Activated CD4-positive, alpha-beta T cell treated with anti-CD3 and anti-CD28 coated beads, Interleukin-2, amount 10 ng/mL, durations not matched to agents 7 days and 5 days (primary cell): ENCODE data around the gene SALL3. TPM values are rescaled to one million over a fixed set of nuclear protein-coding genes. Genes with fewer than 3 reads are reported as not detected.

Experiments
- CTCF ChIA-PET: fragments of 350-600 bp; sonication (Branson Sonifier 250); formaldehyde crosslinking; loops from one replicate; lab custom pipeline; 2021; ENCODE audit warnings: antibody characterized with exemption; lab: Charles Lee
- POLR2A ChIA-PET: fragments of 350-600 bp; sonication (Branson Sonifier 250); formaldehyde crosslinking; loops from one replicate; lab custom pipeline; 2021; ENCODE audit warnings: antibody characterized with exemption; lab: Charles Lee
- DNase-seq: peaks from one replicate; pipeline ENCODE4 v3.0.0-alpha.2; 2020
- H3K27ac Mint-ChIP-seq: one replicate; pipeline ENCODE4 v1.8.0; 2021; ENCODE audit warnings: mild to moderate bottlenecking, moderate library complexity, mixed read lengths
- H3K27me3 Mint-ChIP-seq: one replicate; pipeline ENCODE4 v1.8.0; 2021; ENCODE audit warnings: mixed read lengths
- H3K36me3 Mint-ChIP-seq: one replicate; pipeline ENCODE4 v1.8.0; 2021; ENCODE audit warnings: low read depth, mixed read lengths
- H3K4me1 Mint-ChIP-seq: one replicate; pipeline ENCODE4 v1.8.0; 2021; ENCODE audit warnings: mixed read lengths
- H3K4me3 Mint-ChIP-seq: one replicate; pipeline ENCODE4 v1.8.0; 2021; ENCODE audit warnings: mild to moderate bottlenecking, moderate library complexity, mixed read lengths
- H3K9me3 Mint-ChIP-seq: one replicate; pipeline ENCODE4 v1.8.0; 2021; ENCODE audit warnings: mixed read lengths
- total RNA-seq, 2 experiments: library from RNA; stranded (reverse); gene quantifications; one replicate each; pipeline ENCODE4 v1.2.3, GENCODE V29; 2021

The SALL3 gene
- total RNA-seq, 2 experiments from 2014 or later, result not detected

DNA sequence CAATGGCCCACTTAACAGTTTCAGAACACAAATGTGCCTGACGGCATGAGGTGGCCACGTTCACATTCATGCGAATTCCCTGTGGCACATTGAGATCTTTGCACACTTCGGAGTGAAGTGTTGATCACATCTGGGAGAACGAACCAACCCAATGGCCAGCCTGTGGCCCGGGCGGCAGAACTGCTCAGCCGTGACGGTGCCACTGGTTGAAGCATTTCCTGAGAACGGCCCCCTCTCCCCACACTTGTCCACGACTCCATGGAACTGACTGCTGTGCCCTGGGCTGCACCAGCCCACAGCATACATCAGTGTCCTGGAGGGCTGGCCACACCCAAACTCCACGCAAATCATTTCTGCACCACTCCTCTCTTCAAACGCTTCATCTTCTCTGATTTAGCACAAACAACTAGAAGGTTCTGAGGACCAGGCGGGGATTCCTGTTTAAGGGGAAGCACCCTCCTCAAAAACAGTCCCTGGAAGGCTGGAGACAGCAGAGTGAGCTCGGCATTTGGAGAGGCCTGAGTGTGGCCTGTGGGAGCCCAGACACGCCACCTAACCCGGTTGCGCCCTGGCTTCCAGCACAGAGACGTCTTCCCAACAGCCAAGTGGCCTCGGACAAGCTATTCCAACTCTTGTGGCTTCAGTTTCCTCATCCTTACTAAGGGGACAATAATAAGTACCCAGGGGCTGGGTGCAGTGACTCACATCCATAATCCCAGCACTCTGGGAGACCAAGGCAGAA lies 9.9 kb upstream of the SALL3 start:
- peaks cover 28% of the 10 kb centered on the region for H3K27me3 Mint-ChIP-seq
- DNase-seq, result no peak
- H3K27ac Mint-ChIP-seq, result no peak overlapping the region
- no peak overlapping the region for H3K4me3 Mint-ChIP-seq
- peaks cover under 1% of the 10 kb centered on the region for H3K36me3 Mint-ChIP-seq
- ChIA-PET CTCF (no interaction called here), POLR2A (no interaction called here)
- H3K4me1 Mint-ChIP-seq, result peaks cover 1% of the 10 kb centered on the region
- H3K9me3 Mint-ChIP-seq, result no peaks in the 10 kb centered on the region

DNA sequence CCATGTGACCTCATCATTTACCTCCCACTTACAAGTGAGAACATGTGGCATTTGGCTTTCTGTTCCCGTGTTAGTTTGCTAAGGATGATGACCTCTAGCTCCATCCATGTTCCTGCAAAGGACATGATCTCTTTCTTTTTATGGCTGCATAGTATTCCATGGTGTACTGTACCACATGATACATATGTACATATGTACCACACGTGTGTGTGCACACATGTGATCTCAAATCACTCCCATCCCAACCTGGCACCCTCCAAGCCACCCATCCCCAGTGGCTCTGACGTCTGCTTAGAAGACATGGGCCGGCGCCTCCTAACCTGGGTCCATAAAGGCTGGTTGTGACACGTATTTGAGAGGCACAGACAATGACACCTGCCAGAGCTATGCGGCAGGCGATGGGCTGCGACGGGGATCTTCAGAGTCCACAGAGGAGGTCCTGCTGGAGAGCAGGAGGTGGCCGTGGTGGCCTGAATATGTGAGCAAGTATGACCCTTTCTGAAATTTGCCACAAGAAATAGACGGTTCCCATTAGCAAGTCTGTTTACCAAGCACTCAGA lies 8.8 kb upstream of the SALL3 start:
- POLR2A ChIA-PET, result no interaction called here
- no peak for DNase-seq
- peaks cover 3% of the 10 kb centered on the region for H3K4me1 Mint-ChIP-seq
- H3K27me3 Mint-ChIP-seq, result peaks cover 39% of the 10 kb centered on the region
- H3K9me3 Mint-ChIP-seq, result no peaks in the 10 kb centered on the region
- peaks cover 3% of the 10 kb centered on the region for H3K36me3 Mint-ChIP-seq
- CTCF ChIA-PET, result no interaction called here
- H3K4me3 Mint-ChIP-seq, result no peak overlapping the region
- no peak overlapping the region for H3K27ac Mint-ChIP-seq

DNA sequence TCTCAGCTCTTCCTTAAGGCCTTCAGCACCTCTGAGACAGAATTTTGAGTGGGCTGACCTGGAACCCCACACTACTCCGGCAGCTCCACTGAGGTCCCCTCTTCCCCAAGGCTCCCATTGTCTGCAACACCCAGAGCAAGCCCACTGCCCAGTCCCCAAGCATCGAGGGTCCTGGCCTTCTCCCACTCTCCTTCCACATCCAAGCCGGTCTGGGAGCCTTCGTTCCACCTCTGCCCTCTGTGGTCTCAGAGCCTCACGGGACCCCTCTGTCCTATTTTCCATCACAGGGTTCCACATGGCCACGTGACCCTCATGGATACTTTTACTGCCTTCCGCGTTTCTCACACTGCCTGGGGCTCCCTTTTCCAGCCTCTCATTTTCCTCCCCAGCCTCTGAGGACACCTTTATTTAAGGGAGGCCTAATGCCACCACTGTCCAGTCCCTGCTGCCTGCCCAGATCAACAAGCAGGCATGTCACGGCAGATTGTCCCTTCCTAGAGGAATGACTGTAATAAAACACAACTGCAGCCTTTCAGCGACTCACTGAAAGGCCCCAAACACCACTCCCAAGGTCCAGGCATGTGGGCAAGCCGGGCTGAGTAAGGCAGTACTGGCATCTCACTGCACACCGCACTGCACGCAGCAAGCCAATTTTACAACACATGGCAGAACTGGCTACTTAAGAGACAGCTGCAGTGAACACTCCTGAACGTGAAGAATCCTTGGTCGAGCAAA lies 7.9 kb upstream of the SALL3 start:
- H3K4me1 Mint-ChIP-seq, result peaks cover 3% of the 10 kb centered on the region
- no peak for DNase-seq
- H3K9me3 Mint-ChIP-seq, result no peaks in the 10 kb centered on the region
- POLR2A ChIA-PET, result no interaction called here
- no peak overlapping the region for H3K27ac Mint-ChIP-seq
- CTCF ChIA-PET, result interaction anchor here (1.3 kb wide), 1 partner anchor 15 kb away, joined by 3 read pairs; no protein-coding TSS in a partner anchor
- peaks cover 3% of the 10 kb centered on the region for H3K36me3 Mint-ChIP-seq
- peaks cover 48% of the 10 kb centered on the region for H3K27me3 Mint-ChIP-seq
- no peak overlapping the region for H3K4me3 Mint-ChIP-seq

DNA sequence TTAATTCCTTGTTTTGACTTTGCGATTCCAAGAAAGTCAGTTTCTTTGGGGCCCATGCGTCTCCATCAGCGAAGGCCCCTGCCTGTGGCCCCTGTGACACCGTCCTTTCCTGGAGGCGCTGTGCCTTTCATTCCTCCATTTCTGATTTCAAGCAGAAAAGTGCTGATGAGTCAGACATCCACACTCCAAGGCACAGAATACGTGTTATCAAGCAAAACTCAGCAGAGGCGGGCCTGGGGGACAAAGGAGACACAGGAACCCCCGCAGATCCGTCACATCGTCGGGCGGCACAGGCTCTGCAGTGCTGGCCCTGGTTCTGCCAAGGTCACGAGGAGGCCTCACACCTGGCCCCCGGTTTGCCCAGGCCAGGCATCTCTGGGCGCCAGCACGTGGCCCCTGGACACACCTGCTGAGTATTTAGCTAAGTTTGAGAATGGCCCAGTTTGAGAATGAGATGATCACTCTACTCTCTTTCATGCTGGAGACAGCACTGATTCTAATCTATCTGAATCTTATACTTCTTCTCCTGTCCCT lies 7.2 kb upstream of the SALL3 start:
- Mint-ChIP-seq H3K36me3 (peaks cover 5% of the 10 kb centered on the region), H3K27me3 (peaks cover 55% of the 10 kb centered on the region), H3K27ac (no peak overlapping the region), H3K4me3 (no peak overlapping the region), H3K4me1 (peaks cover 7% of the 10 kb centered on the region), H3K9me3 (no peaks in the 10 kb centered on the region)
- CTCF ChIA-PET, result interaction anchor here (1.3 kb wide), 1 partner anchor 14 kb away, joined by 3 read pairs; no protein-coding TSS in a partner anchor
- POLR2A ChIA-PET, result no interaction called here
- DNase-seq, result no peak

DNA sequence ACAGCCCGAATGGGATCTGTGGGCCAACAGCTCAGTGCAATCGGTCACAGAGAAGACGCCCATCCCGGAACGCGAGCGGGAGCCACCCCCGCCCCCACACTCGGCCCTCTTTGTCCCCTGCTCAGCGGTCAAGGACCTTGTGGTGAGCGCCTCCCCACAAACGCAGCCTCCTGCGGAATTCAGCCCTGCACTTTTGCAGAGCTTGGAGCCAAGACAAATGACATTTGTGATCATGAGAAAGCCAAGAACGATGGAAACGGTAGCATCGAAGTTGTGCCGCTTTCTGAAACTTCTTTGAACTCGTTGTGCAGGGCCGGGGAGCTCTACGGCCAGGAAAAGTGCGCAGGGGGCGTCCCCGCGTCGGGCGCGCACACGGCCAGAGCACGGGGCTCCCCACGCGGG lies 6.7 kb upstream of the SALL3 start:
- CTCF ChIA-PET, result interaction anchor here (1.3 kb wide), 1 partner anchor 13 kb away, joined by 3 read pairs; no protein-coding TSS in a partner anchor
- no peaks in the 10 kb centered on the region for H3K9me3 Mint-ChIP-seq
- POLR2A ChIA-PET, result no interaction called here
- peaks cover 58% of the 10 kb centered on the region for H3K27me3 Mint-ChIP-seq
- DNase-seq, result no peak
- peaks cover 5% of the 10 kb centered on the region for H3K36me3 Mint-ChIP-seq
- H3K27ac Mint-ChIP-seq, result no peak overlapping the region
- no peak overlapping the region for H3K4me3 Mint-ChIP-seq
- H3K4me1 Mint-ChIP-seq, result peaks cover 8% of the 10 kb centered on the region

DNA sequence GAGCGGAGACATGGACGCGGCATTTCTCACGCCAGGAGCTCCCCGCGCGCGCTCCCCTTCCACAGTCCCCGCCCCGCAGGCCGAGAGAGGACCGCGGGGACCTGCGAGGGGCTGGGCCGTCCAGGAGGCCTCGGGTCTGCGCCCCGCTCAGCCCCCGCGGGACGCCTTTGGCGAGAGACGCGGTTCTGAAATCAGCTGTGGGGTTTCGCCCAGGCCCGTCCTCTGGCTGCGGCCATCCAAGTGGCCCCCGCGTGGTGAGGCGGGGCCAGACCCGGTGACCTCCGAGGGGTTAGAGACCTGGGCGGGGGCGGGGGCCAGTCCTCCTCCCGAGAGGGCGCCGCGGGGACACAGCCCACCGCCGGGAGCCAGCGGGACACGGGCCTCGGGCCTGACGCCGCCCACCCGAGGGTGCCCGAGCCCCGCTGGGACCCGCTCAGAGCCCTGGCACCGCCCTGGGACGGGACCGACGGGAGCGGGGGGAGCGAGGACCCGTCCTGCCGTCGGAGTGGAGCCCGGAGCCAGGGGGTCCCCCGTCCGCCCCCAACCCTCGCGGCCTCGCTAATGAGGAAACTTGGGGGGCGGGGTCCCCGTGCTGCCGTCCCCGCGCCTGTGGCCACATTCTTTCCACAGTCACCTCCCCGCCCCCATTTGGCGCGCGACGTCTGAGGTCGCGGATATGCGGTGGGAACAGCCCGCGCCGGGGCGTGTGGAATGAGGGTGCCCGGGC lies 6.1 kb upstream of the SALL3 start:
- DNase-seq, result no peak
- Mint-ChIP-seq H3K36me3 (peaks cover 5% of the 10 kb centered on the region), H3K27me3 (peaks cover 59% of the 10 kb centered on the region), H3K4me3 (no peak overlapping the region), H3K4me1 (peaks cover 10% of the 10 kb centered on the region), H3K9me3 (no peaks in the 10 kb centered on the region), H3K27ac (no peak overlapping the region)
- ChIA-PET CTCF (interaction anchor here (1.3 kb wide), 1 partner anchor 13 kb away, joined by 3 read pairs; no protein-coding TSS in a partner anchor), POLR2A (no interaction called here)

DNA sequence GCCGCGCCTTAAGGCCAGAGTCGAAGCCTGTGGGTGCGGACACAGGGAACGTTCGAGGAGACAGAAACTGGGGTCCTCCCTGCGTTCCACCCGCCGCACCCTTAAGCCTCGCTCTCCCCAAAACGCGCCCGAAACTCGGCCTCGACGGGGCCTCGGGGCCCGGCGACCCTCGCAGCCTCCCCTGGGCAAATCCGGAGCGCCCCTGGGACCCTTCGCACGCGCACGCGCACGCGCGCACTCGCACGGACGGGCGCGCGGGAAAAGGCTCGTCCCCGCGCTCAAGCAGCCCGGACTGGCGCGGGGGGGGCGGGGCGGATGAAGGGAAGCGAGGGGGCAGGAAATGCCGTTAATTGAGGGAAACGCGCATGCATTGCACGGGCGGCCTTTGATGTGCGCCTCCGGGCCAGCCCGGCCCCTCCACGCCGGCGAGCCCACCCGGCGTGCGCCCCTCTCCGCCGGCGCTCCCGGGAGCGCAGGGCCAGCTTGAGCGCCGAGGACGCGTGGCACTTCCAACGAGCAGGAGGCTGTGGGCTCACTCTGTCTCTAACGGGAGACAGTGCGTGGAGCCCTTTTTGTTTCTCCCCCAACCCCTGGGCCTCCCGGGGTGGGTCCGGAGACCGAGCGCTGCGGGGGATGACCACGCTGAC lies 5.4 kb upstream of the SALL3 start:
- H3K4me1 Mint-ChIP-seq, result peaks cover 10% of the 10 kb centered on the region
- H3K27me3 Mint-ChIP-seq, result peaks cover 61% of the 10 kb centered on the region
- H3K36me3 Mint-ChIP-seq, result peaks cover 5% of the 10 kb centered on the region
- H3K9me3 Mint-ChIP-seq, result no peaks in the 10 kb centered on the region
- DNase-seq, result no peak
- POLR2A ChIA-PET, result no interaction called here
- H3K4me3 Mint-ChIP-seq, result no peak overlapping the region
- H3K27ac Mint-ChIP-seq, result no peak overlapping the region
- CTCF ChIA-PET, result interaction anchor here (1.3 kb wide), 1 partner anchor 11 kb away, joined by 4 read pairs; no protein-coding TSS in a partner anchor

DNA sequence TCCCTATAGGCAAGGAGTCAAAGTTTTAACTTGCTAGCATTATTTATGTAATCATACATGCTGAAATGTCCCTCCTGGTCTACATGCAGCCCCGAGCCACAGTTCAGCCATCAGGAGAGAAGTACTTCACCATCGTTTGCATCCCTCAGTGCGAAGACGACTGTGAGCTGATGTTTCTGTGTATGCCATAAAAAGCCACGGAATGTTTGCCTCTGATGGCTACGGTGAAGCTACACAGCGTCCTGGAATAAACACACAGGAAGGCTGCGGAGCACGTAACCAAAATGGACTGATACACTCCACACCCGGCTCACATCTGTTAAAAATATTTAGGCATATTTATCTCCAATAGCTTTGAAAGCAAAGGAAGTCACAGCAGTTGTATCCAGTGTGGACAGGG lies 4.3 kb upstream of the SALL3 start:
- no peak overlapping the region for H3K4me3 Mint-ChIP-seq
- ChIA-PET CTCF (interaction anchor here (0.6 to 1.3 kb wide), 2 partner anchors 10 to 90 kb away, joined by 4 read pairs; no protein-coding TSS in a partner anchor), POLR2A (no interaction called here)
- H3K27ac Mint-ChIP-seq, result no peak overlapping the region
- H3K9me3 Mint-ChIP-seq, result no peaks in the 10 kb centered on the region
- H3K27me3 Mint-ChIP-seq, result peaks cover 61% of the 10 kb centered on the region
- no peak for DNase-seq
- H3K4me1 Mint-ChIP-seq, result peaks cover 10% of the 10 kb centered on the region
- peaks cover 5% of the 10 kb centered on the region for H3K36me3 Mint-ChIP-seq

DNA sequence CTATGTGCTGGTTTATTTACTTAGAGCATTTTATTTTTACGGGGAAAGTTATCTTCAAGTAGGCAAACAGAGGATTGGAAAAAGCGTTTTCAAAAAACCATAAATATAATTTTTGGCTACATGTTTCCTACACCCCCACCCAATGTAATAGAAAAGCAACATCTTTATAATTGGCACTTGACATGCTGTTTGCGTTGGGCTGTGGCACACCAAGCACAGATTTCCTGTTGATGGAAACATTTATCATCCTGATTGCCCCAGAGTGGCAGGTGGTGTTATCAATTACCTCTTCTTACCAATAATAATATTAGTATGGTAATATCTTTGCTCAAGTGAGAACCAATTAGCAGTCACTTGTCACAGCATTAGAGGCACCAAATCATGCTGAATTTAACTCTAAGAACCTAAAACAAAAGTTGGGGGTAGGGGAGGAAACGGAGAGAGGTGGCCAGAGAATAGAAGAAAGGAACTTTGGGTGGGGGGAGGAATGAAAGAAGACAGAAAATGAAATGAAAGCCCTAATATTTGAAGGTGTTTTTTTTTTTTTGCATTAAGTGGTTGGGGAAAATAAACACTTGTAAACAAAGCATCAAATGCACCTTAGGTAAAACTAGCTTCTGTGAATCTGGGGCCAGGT lies 3.8 kb upstream of the SALL3 start:
- Mint-ChIP-seq H3K27ac (no peak overlapping the region), H3K9me3 (no peaks in the 10 kb centered on the region), H3K4me1 (peaks cover 10% of the 10 kb centered on the region), H3K27me3 (peaks cover 60% of the 10 kb centered on the region), H3K36me3 (peaks cover 5% of the 10 kb centered on the region), H3K4me3 (no peak overlapping the region)
- ChIA-PET POLR2A (no interaction called here), CTCF (interaction anchor here (1.3 kb wide), 1 partner anchor 9 kb away, joined by 4 read pairs; no protein-coding TSS in a partner anchor)
- DNase-seq, result no peak

DNA sequence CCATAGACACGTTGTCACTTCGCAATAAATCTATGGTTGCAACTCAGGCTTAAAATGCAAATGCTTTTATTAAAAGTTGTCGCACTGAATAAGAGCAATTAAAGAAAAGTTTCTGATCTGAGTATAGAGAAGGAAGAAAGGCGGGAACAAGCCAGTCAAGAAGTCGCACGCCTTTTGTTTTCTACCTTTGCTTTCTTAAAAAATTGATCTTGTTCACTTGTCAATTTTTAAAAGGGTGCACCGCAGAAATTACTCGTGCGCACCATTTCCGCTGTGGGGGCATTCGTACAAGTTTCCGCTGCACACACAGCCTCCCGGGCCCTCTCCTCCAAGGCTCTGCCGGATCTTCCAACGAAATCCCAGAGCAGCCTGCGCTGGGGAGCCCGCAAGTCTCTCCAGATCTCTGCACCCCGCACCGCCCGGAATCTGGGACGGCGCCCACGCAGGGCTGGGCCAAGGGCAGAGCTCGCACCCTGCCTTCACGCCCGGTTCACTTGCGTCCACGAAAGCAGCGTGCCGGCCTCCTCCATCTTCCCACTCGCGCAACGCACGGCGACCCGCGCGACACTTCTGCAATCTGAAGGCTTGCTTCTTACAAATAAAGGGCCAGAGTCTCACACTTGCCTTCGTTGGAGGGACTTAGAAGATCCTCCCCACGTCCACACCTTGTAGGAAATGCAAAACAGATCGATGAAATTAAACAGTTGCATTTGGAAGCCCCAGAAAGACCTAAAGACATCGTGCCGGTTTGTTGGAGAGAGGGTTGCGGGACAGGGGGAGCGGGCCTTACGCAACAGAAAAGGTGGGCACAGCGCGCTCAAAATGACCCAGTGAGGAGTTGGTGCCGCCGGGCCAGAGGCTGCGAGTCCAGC lies 2.6 kb upstream of the SALL3 start:
- peak overlapping the region; percentile 18 for H3K4me3 Mint-ChIP-seq
- no peak for DNase-seq
- H3K9me3 Mint-ChIP-seq, result peaks cover 5% of the 10 kb centered on the region
- H3K4me1 Mint-ChIP-seq, result peaks cover 14% of the 10 kb centered on the region
- CTCF ChIA-PET, result no interaction called here
- H3K27me3 Mint-ChIP-seq, result peaks cover 62% of the 10 kb centered on the region
- peaks cover 9% of the 10 kb centered on the region for H3K36me3 Mint-ChIP-seq
- POLR2A ChIA-PET, result no interaction called here
- H3K27ac Mint-ChIP-seq, result peak overlapping the region; percentile 14
